ENCODE measurements around the gene CNGA4.
"Not testable (repeated sequence)": the region's sequence is repeated elsewhere in the genome, so short reads cannot be mapped to it uniquely, and the experiment has no call there.

The CNGA4 gene

DNA sequence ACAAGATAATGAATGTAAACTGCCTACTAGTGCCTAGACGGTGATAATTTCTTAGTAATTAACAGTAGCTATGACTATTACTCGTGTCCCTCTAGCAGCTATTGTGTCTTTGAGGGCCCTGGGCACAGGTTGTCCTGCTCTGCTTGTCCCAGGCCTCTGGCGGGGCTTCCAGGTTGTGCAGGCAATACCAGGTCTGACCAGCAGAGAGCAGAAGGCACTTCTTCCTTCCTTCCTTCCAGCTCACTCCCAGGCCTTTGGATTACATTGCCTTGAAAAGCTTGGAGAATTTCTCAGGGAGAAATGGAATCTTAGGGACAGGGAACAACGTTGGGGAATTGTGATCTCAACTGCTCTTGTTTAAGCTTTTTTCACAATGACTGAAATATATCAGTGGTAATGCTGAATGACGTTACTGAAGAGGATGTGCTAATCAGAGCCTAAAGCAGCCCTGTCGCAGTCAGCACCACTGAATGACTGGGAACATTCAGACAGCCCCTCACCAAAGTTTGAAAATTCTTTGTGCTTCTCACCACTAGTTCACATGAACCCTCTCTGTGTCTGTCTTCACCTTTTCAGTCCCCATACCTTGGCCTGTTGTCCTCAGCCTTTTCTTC is 12.3 kb downstream of the CNGA4 start:
- DNase-seq, result peak; percentile 63
- in situ Hi-C loops (cut with HindIII; ENCODE audit: low pct_ligation_motif_present, low pct_unique_long_range_greater_than_20kb, low sequenced_read_pairs), result no loop called here

- in situ Hi-C loops (cut with HindIII; ENCODE audit: low pct_ligation_motif_present, low pct_unique_long_range_greater_than_20kb, low sequenced_read_pairs), result no loop called here
- DNase-seq, result no peak
Measured at GRCh38 chr11:6251990-6252473, 13.1 kb downstream of the CNGA4 start.

GRCh38 chr11:6253197-6253596 is 14.3 kb downstream of the CNGA4 start:
- no peak for DNase-seq

GRCh38 chr11:6258141-6258540 is 19.3 kb downstream of the CNGA4 start:
- in situ Hi-C loops (cut with HindIII; ENCODE audit: low pct_ligation_motif_present, low pct_unique_long_range_greater_than_20kb, low sequenced_read_pairs), result no loop called here
- no peak for DNase-seq

More at GRCh38 chr11:6253197-6253596, 14.3 kb downstream of the CNGA4 start:
- in situ Hi-C loops (cut with HindIII; ENCODE audit: low pct_ligation_motif_present, low pct_unique_long_range_greater_than_20kb, low sequenced_read_pairs), result no loop called here

- in situ Hi-C loops (cut with HindIII; ENCODE audit: low pct_ligation_motif_present, low pct_unique_long_range_greater_than_20kb, low sequenced_read_pairs), result no loop called here
- DNase-seq, result no peak
Measured at GRCh38 chr11:6258571-6259081, 19.7 kb downstream of the CNGA4 start.

DNA sequence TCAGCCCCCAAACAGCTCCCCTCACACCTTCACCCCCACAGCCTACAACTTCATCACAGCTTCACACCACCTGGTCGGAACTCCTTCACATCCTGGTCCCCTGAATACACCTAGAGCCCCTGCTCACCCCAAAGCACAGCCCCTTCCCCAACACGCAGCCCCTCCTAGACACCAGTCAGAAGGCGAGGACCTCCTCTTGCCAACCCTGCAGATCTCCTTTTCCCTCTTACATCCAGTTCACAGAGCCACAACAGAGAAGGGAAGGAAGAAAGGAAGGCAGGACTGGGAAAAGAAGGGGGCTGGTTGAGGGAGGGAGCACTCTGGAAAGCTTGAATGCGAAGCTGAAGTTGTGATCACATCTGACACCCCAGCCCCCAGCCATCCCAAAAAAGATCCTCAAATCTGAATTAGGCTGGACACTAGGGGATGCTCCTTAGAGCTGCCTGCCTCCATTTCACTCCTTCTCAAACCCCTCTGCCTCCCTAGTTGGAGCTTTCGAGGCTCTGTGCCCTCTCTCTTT is 21.4 kb downstream of the CNGA4 start:
- in situ Hi-C loops (cut with HindIII; ENCODE audit: low pct_ligation_motif_present, low pct_unique_long_range_greater_than_20kb, low sequenced_read_pairs), result no loop called here

DNA sequence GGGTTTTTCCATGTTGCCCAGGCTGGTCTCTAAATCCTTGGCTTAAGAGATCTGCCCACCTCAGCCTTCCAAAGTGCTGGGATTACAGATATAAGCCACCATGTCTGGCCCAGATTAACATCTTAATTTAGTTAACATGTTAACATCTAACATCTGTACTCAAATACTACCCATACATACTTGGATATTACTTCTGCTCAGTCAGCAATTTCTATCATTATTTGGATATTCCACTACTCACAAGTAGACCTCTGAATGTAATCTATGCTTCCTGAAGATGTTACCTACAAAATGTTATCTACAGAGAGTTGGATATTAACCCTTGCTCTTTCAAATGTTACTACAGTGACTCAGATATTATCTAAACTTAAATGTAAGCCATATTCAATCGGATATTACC is 24.8 kb downstream of the CNGA4 start:
- DNase-seq, result no peak
- in situ Hi-C loops (cut with HindIII; ENCODE audit: low pct_ligation_motif_present, low pct_unique_long_range_greater_than_20kb, low sequenced_read_pairs), result no loop called here

More for the DNA sequence above, 21.4 kb downstream of the CNGA4 start:
- no peak for DNase-seq

DNA sequence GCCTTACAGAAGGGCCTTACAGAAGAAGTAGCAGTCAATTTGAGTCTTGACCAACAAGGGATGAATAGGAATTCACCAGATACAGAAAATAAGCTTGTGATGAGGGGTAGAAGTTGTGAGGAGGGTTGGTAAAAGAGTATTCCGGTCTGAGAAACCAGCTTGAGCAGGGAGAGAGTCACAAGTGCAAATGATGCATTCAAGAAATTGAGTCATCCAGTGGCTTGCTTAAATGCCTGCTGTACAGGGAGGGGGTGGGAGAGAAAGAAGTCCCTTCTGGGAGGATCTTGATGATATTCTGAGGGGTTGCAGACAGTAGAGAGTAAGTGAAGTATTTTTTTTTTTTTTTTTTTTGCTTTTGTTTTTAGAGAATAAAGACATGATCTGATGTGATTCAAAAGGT is 29.9 kb downstream of the CNGA4 start:
- no peak for DNase-seq
- in situ Hi-C loops (cut with HindIII; ENCODE audit: low pct_ligation_motif_present, low pct_unique_long_range_greater_than_20kb, low sequenced_read_pairs), result no loop called here

- in situ Hi-C loops (cut with HindIII; ENCODE audit: low pct_ligation_motif_present, low pct_unique_long_range_greater_than_20kb, low sequenced_read_pairs), result no loop called here
- no peak for DNase-seq
Measured at GRCh38 chr11:6269994-6270393, 31.1 kb downstream of the CNGA4 start.

GRCh38 chr11:6270584-6271246 is 31.8 kb downstream of the CNGA4 start:
- in situ Hi-C loops (cut with HindIII; ENCODE audit: low pct_ligation_motif_present, low pct_unique_long_range_greater_than_20kb, low sequenced_read_pairs), result no loop called here
- DNase-seq, result no peak

DNA sequence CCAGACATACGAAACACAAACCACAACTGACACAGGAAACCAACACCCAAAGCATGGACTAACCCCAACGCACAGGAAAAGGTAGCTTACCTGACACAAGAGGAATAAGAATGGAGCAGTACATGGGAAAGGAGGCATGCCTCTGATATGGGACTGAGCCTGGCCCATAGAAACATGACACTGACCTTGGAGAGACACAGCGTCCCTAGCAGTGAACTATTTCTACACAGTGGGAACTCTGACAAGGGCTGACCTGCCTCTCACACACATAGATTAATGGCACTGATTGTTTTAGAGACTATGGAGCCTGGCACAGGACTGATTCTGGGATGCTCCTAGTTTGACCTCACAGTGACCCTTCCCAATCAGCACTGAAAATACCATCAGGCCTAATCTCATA is 32.7 kb downstream of the CNGA4 start:
- DNase-seq, result no peak
- in situ Hi-C loops (cut with HindIII; ENCODE audit: low pct_ligation_motif_present, low pct_unique_long_range_greater_than_20kb, low sequenced_read_pairs), result no loop called here

DNA sequence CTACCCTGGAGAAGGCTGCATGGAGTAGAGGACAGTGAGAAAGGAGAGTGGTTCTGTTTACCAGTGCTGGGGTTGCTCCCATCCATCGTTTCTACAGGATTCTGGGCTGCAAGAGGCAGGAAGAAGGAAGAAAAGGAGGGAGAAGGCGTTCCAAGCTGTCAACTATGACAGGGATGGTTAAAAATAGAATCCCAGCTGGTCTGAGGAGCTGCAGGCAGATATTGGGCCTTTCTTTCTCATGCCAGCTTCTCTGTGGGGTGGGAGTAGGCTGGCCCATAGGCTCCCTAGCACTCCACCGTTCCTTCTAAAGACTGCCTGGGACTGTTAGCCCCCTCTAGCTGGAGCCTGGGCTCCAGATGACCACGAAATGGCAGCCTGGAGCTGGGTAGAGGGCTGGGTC is 34.3 kb downstream of the CNGA4 start:
- in situ Hi-C loops (cut with HindIII; ENCODE audit: low pct_ligation_motif_present, low pct_unique_long_range_greater_than_20kb, low sequenced_read_pairs), result no loop called here
- DNase-seq, result no peak

DNA sequence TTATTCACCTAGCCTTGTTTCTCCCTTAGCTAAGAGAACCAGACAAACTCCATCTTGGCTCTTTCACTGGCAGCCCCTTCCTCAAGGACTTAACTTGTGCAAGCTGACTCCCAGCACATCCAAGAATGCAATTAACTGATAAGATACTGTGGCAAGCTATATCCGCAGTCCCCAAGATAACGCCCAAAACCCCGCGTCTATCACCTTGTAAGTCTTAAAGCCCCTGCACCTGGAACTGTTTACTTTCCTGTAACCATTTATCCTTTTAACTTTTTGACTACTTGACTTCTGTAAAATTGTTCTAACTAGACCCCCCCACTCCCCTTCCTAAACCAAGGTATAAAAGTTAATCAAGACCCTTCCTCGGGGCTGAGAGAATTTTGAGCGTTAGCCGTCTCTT is 41.9 kb downstream of the CNGA4 start:
- in situ Hi-C loops (cut with HindIII; ENCODE audit: low pct_ligation_motif_present, low pct_unique_long_range_greater_than_20kb, low sequenced_read_pairs), result not testable (repeated sequence)

GRCh38 chr11:6283453-6284023 is 44.6 kb downstream of the CNGA4 start:
- no peak for DNase-seq
- in situ Hi-C loops (cut with HindIII; ENCODE audit: low pct_ligation_motif_present, low pct_unique_long_range_greater_than_20kb, low sequenced_read_pairs), result no loop called here

More for the DNA sequence above, 41.9 kb downstream of the CNGA4 start:
- not testable (repeated sequence) for DNase-seq

DNA sequence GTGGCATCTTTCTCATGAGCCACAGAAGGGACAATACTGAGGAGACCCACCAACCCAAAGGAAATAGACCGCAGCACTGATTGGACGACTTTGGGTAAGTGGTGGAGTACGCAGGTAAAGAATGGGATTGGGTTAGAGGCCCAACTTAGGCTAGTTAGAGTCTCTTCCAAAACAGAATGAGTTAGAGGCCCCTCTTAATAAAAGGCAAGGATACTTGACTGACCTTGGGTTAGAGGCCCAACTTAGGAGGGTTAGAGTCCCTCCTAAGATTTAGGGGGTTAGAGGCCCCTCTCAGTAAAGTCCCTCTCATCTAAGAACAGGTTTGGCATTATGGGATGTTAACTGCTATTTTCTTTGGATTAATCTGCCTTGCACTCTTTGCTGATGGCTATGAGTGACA is 45.4 kb downstream of the CNGA4 start:
- DNase-seq, result no peak
- in situ Hi-C loops (cut with HindIII; ENCODE audit: low pct_ligation_motif_present, low pct_unique_long_range_greater_than_20kb, low sequenced_read_pairs), result no loop called here

GRCh38 chr11:6285019-6285418 is 46.1 kb downstream of the CNGA4 start:
- no peak for DNase-seq
- in situ Hi-C loops (cut with HindIII; ENCODE audit: low pct_ligation_motif_present, low pct_unique_long_range_greater_than_20kb, low sequenced_read_pairs), result no loop called here
